ENCODE results near the gene ANKRD63.

- TF ChIP-seq POLR2A (IDR thresholded peaks at IDR 0.05) (no peak), POLR2AphosphoS5 (IDR thresholded peaks at IDR 0.05) (no peak), CTCF (IDR thresholded peaks at IDR 0.05) (no peak), EP300 (IDR thresholded peaks at IDR 0.05) (no peak)
Observed at GRCh38 chr15:40247406-40247971, 35.4 kb downstream of the ANKRD63 start.

Measured in gastroesophageal sphincter (tissue), 3 donors.